Duodenal mucosa (tissue), 2 donors: ENCODE data around the gene CHCHD3.

Source experiments
- H3K27ac ChIP-seq: one replicate; pipeline ENCODE4 v1.7.0; 2013; ENCODE audit warnings: low read depth, low read length
- H3K27me3 ChIP-seq, 2 donors: one replicate each; pipeline ENCODE4 v1.7.0; 2013; ENCODE audit warnings: low read length in 2 of 2, control low read depth in 1 of 2; ENCODE audit not compliant: insufficient read depth in 2 of 2, control insufficient read depth in 1 of 2
- H3K36me3 ChIP-seq, 2 donors: one replicate each; pipeline ENCODE4 v1.7.0; 2013; ENCODE audit warnings: low read length in 2 of 2, control low read depth in 1 of 2; ENCODE audit not compliant: insufficient read depth in 2 of 2, control insufficient read depth in 1 of 2
- H3K4me1 ChIP-seq, 2 donors: one replicate each; pipeline ENCODE4 v1.7.0; 2013; ENCODE audit warnings: low read length in 2 of 2, control low read depth in 1 of 2; ENCODE audit not compliant: insufficient read depth in 2 of 2, control insufficient read depth in 1 of 2
- H3K4me3 ChIP-seq, 2 donors: one replicate each; pipeline ENCODE4 v1.7.0; 2013; ENCODE audit warnings: low read length in 2 of 2, low read depth in 1 of 2
- H3K9ac ChIP-seq, 2 donors: one replicate each; pipeline ENCODE4 v1.7.0; 2013; ENCODE audit warnings: low read length in 2 of 2, low read depth in 1 of 2
- H3K9me3 ChIP-seq, 2 donors: one replicate each; pipeline ENCODE4 v1.7.0; 2013; ENCODE audit warnings: low read length in 2 of 2, control low read depth in 1 of 2; ENCODE audit not compliant: control insufficient read depth in 1 of 2

The CHCHD3 gene

DNA sequence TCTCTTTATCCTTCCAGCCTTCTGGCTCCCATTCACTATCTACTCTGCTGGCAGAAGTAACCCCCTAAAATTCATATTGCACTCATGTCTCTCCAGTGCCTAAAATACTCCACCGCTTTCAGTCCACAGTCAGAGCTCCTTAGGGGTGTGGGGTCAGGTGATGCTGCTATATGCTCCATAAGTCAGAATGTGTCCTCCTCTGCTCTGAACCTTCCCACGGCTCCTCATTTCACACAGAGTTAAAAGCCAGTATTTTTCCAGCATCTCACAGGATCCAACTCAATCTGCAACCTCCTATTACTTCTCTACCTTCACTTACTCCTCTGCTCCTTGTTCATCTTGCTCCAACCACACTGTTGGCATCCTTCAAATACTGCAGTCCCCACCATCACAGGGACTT, 31.1 kb upstream of the CHCHD3 start:
- Histone ChIP-seq H3K9me3 (no peaks in the 10 kb centered on the region), H3K36me3 (no peaks in the 10 kb centered on the region), H3K4me3 (no peak overlapping the region), H3K4me1 (no peaks in the 10 kb centered on the region), H3K27me3 (peaks cover 0 to 3% of the 10 kb centered on the region in 2 donors), H3K27ac (no peak overlapping the region), H3K9ac (no peak overlapping the region)

GRCh38 chr7:133112335-133112734, 30.4 kb upstream of the CHCHD3 start:
- Histone ChIP-seq H3K9ac (no peak overlapping the region), H3K4me1 (no peaks in the 10 kb centered on the region), H3K27me3 (peaks cover 0 to 3% of the 10 kb centered on the region in 2 donors)

GRCh38 chr7:133110312-133110711, 28.4 kb upstream of the CHCHD3 start:
- Histone ChIP-seq H3K9ac (no peak overlapping the region), H3K36me3 (no peaks in the 10 kb centered on the region), H3K27ac (no peak overlapping the region), H3K9me3 (no peaks in the 10 kb centered on the region), H3K4me1 (no peaks in the 10 kb centered on the region), H3K27me3 (peaks cover 0 to 3% of the 10 kb centered on the region in 2 donors), H3K4me3 (no peak overlapping the region)

More at GRCh38 chr7:133112335-133112734, 30.4 kb upstream of the CHCHD3 start:
- Histone ChIP-seq H3K9me3 (no peaks in the 10 kb centered on the region), H3K27ac (no peak overlapping the region), H3K4me3 (no peak overlapping the region), H3K36me3 (no peaks in the 10 kb centered on the region)

DNA sequence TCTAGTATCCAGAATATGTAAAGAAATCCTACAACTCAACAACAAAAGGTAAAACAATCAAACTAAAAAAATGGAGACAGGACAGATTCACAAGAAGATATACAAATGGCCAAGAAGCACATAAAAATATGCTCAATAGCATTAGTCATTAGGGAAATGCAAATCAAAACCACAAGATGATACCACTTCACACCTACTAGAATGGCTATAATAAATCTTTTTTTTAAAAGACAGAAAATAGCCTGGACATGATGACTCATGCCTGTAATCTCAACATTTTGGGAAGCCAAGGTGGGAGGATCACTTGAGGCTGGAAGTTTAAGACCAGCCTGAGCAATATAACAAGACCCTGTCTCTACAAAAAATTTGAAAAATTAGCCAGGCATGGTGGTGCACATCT, 27.9 kb upstream of the CHCHD3 start:
- Histone ChIP-seq H3K27ac (no peak overlapping the region), H3K27me3 (peaks cover 0 to 3% of the 10 kb centered on the region in 2 donors)

DNA sequence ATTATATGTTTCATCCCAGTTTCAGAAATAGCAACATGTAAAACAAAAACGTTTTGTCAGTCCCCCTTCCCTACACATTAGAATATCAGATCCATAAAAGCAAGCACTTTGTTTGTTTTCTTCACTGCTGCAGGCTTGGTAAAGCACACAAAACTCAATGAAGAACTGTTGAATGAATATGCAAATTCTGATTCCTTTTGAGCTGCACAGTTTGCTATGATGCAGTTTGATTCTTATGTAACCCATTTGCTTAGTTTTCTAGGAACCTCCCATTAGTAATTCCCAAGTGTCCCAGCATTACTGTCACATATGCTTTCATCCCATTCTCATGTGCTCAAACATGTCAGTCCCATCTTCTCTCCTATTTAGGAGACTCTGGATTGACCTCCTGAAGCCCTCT, 26.1 kb upstream of the CHCHD3 start:
- Histone ChIP-seq H3K9me3 (no peaks in the 10 kb centered on the region), H3K36me3 (no peaks in the 10 kb centered on the region), H3K4me1 (no peaks in the 10 kb centered on the region), H3K9ac (no peak overlapping the region), H3K27me3 (peaks cover 0 to 3% of the 10 kb centered on the region in 2 donors), H3K4me3 (no peak overlapping the region), H3K27ac (no peak overlapping the region)

More for the DNA sequence above, 27.9 kb upstream of the CHCHD3 start:
- no peaks in the 10 kb centered on the region for H3K36me3 ChIP-seq
- no peaks in the 10 kb centered on the region for H3K9me3 ChIP-seq
- H3K4me3 ChIP-seq, result no peak overlapping the region
- H3K9ac ChIP-seq, result no peak overlapping the region
- no peaks in the 10 kb centered on the region for H3K4me1 ChIP-seq

DNA sequence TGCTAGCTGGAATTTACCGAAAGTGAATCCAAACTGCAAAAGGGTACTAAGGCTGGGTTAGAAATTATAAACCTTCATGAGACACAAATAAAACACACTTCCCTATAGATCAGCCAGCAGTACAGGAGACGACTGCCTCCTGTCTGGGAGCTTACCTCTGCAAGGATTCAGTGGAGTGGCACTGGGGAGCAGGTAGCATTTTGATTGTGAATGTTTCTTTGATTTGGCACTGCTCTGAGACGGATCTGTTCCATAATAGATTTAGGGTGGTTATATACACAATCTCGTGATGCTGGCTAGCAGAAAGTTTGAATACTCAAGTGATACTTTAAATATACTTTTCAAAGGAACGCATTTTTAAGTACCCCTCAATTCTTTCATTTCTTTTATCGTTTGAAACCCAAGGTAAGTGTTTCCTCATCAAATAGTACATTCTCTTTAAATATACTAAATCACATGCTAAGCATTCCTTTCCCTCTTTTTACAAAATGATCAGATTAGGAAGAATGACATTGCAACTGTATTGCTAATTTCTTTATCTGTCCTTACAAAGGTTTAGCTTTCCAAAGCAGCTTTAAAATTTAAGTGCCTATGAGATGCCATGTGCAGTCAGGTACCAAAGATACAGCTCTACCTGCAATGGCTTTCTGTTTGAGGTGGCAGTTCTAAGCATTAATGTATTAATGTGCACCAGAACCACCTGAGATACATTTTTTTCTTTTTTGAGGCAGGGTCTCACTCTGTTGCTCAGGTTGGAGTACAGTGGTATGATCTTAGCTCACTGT, 20.6 kb upstream of the CHCHD3 start:
- no peaks in the 10 kb centered on the region for H3K27me3 ChIP-seq
- no peak overlapping the region for H3K9ac ChIP-seq
- no peaks in the 10 kb centered on the region for H3K4me1 ChIP-seq
- no peaks in the 10 kb centered on the region for H3K9me3 ChIP-seq
- no peaks in the 10 kb centered on the region for H3K36me3 ChIP-seq
- no peak overlapping the region for H3K27ac ChIP-seq
- no peak overlapping the region for H3K4me3 ChIP-seq

DNA sequence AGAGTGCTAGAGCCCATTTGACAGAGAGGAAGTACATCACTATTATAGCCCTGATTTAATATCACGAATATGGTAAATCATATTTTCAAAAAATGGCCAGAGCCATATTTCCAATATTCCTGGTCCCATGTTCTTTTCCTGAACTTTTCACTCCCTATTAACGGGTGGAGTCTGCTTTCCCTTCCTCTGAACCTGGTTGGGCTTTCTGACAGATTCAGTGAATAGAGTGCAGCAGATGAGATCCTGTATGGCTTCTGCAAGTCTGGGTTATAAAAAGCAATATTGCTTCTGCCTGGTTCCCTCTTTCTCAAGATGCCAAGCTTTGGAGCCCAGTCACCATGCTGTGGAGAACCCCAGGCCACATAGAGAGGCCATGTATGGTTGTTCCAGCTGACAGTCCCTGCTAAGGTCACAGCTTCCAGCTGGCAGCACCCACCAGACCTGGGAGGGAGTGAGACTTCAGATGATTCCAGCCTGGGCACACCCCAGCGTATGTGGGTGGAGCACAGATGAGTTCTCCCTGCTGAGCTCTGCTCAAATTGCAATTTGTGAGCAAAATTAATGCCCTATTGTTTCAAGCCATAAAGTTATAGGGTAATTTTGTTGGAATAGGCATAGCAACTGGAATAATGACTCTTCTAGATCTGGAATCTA, 17.9 kb upstream of the CHCHD3 start:
- Histone ChIP-seq H3K9me3 (no peaks in the 10 kb centered on the region), H3K27me3 (no peaks in the 10 kb centered on the region), H3K9ac (no peak overlapping the region), H3K36me3 (no peaks in the 10 kb centered on the region), H3K4me1 (no peaks in the 10 kb centered on the region), H3K27ac (no peak overlapping the region), H3K4me3 (no peak overlapping the region)

DNA sequence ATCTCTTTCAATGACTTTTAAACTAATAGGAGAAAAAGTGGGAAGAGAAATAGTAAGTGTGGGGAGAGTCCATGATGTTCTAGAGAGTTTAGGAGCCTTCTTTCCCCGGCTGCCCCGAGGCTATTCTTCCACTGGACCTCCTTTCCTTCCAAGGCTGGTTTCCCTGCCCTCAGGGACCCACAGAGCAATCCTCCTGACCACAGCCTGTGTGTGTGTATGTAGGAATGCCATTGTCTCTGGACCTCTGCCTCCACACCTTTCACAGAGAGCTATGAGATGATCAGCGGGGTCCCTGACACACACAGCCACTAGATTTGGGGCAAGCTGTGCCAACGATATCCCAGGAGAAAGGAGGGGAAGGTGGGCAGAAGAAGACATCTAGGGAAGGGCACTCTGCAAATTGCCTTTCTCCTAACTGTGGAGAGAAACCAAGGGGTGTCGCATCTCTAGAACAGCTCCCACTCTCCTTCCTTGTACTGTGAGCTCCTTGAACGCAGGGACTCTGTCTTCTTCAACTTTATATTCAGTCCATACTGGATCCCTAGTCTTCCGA, 13.3 kb upstream of the CHCHD3 start:
- H3K4me1 ChIP-seq, result no peaks in the 10 kb centered on the region
- H3K27me3 ChIP-seq, result no peaks in the 10 kb centered on the region
- H3K9ac ChIP-seq, result no peak overlapping the region
- H3K9me3 ChIP-seq, result no peaks in the 10 kb centered on the region
- no peak overlapping the region for H3K27ac ChIP-seq
- no peak overlapping the region for H3K4me3 ChIP-seq
- H3K36me3 ChIP-seq, result no peaks in the 10 kb centered on the region

- Histone ChIP-seq H3K27me3 (no peaks in the 10 kb centered on the region), H3K9ac (no peak overlapping the region), H3K4me1 (no peaks in the 10 kb centered on the region), H3K9me3 (no peaks in the 10 kb centered on the region), H3K4me3 (no peak overlapping the region), H3K27ac (no peak overlapping the region), H3K36me3 (no peaks in the 10 kb centered on the region)
These were observed 10.1 kb upstream of the CHCHD3 start for GRCh38 chr7:133091943-133092464.

- no peak overlapping the region for H3K9ac ChIP-seq
- no peaks in the 10 kb centered on the region for H3K9me3 ChIP-seq
- H3K4me1 ChIP-seq, result peaks cover 11 to 19% of the 10 kb centered on the region in 2 donors
- H3K4me3 ChIP-seq, result no peak overlapping the region
- H3K36me3 ChIP-seq, result no peaks in the 10 kb centered on the region
- H3K27ac ChIP-seq, result no peak overlapping the region
- no peaks in the 10 kb centered on the region for H3K27me3 ChIP-seq
These were observed 488 bp upstream of the CHCHD3 start for GRCh38 chr7:133082390-133082766.
